ENCODE data around the gene MAST2.

GRCh38 chr1:45787905-45788304 lies 15.5 kb upstream of the MAST2 start:
- no peak for TF ChIP-seq CTCF (IDR thresholded peaks at IDR 0.05)
- TF ChIP-seq POLR2A (IDR thresholded peaks at IDR 0.05): no peak

Data from lower leg skin (tissue), 3 donors.